Activated T-cell treated with anti-CD3 and anti-CD28 coated beads for 1 hour (primary cell): ENCODE data around the gene F8A1.
"Not testable (repeated sequence)": the region's sequence is repeated elsewhere in the genome, so short reads cannot be mapped to it uniquely, and the experiment has no call there.

Source experiments
- DNase-seq: peaks from one replicate; pipeline ENCODE4 v3.0.0-alpha.2; 2020; ENCODE audit warnings: low read depth

F8A1 gene

DNA sequence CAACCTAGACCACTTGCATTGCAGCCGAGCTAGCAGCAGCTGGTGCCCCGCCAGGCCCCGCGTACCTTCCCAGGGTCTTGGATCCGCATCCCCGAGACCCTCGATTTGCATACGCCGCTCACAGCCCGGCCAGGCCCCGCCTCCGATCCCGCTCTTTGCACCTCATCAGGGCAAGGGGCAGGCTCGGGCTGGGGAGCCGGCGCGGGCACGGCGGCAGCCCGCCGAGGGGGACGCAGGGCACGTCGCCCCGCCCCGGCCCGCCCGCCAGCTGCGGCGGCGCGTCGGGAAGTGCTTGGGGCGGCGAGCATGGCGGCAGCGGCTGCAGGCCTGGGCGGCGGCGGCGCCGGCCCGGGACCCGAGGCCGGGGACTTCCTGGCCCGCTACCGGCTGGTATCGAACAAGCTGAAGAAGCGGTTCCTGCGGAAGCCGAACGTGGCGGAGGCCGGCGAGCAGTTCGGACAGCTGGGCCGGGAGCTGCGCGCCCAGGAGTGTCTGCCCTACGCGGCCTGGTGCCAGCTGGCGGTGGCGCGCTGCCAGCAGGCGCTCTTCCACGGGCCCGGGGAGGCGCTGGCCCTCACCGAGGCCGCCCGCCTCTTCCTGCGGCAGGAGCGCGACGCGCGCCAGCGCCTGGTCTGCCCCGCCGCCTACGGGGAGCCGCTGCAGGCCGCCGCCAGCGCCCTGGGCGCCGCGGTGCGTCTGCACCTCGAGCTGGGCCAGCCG, at the start of gene F8A1:
F8A1 (plus strand) TSS at position 287 of the 720 bp plus-strand sequence; CDS start at position 307, 20 bp downstream.
- peak; percentile 11 for DNase-seq

- DNase-seq: no peak
Measured at GRCh38 chrX:154840856-154841255, 45.3 kb upstream of the F8A1 start.

GRCh38 chrX:154850957-154851611, 35.1 kb upstream of the F8A1 start:
- no peak for DNase-seq

DNA sequence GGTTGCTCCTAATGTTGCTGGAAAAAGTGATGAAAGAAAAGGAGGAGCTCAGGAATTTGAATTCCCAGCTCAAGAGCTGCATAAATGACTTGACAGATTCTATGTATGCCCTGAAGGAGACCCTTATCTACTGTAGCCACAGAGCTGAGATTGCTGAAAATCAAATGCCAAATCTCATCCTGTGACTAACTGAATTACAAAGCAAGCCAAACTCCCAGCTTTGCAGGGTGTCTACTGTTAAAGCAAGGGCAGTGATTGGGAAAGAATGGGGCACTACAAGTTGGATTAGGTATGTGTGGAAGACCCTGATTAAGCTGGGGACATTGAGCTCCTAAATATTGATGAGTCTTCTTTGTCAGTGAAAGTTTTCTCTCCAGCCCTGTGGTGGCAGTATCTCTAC, 30.9 kb upstream of the F8A1 start:
- DNase-seq: no peak

DNA sequence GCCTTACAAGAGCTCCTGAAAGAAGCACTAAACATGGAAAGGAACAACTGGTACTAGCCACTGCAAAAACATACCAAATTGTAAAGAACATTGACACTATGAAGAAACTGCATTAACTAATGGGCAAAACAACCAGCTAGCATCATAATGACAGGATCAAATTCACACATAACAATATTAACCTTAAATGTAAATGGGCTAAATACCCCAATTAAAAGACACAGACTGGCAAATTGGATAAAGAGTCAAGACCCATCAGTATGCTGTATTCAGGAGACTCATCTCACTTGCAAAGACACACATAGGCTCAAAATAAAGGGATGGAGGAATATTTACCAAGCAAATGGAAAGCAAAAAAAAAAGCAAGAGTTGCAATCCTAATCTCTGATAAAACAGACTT, 17.6 kb upstream of the F8A1 start:
- not testable (repeated sequence) for DNase-seq

- no peak for DNase-seq
Measured at GRCh38 chrX:154873329-154873728, 12.8 kb upstream of the F8A1 start.

- not testable (repeated sequence) for DNase-seq
Measured at GRCh38 chrX:154884069-154884468, 2.1 kb upstream of the F8A1 start.

DNA sequence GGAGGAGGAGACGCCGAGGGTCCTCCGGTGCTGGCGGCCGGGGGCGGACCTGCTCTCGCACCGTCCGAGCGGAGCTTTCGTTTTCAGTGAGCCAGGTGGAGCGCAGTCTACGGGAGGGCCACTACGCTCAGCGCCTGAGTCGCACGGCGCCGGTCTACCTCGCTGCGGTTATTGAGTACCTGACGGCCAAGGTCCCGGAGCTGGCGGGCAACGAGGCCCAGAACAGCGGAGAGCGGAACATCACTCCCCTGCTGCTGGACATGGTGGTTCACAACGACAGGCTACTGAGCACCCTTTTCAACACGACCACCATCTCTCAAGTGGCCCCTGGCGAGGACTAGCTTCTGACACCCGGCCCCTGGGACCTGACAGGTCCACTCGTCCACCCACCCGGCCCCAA, 1.1 kb upstream of the F8A1 start:
- DNase-seq: not testable (repeated sequence)

- DNase-seq: not testable (repeated sequence)
Measured at GRCh38 chrX:154885549-154885948, 606 bp upstream of the F8A1 start.

DNA sequence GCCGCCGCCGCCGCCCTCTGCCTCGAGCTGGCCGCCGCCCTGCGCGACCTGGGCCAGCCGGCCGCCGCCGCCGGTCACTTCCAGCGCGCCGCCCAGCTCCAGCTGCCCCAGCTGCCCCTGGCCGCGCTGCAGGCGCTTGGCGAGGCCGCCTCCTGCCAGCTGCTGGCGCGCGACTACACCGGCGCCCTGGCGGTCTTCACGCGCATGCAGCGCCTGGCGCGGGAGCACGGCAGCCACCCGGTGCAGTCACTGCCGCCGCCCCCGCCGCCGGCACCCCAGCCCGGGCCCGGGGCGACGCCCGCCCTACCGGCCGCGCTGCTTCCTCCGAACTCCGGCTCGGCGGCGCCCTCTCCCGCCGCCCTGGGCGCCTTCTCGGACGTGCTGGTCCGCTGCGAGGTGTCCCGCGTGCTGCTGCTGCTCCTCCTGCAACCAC, 650 bp downstream of the F8A1 start:
- DNase-seq: not testable (repeated sequence)

DNA sequence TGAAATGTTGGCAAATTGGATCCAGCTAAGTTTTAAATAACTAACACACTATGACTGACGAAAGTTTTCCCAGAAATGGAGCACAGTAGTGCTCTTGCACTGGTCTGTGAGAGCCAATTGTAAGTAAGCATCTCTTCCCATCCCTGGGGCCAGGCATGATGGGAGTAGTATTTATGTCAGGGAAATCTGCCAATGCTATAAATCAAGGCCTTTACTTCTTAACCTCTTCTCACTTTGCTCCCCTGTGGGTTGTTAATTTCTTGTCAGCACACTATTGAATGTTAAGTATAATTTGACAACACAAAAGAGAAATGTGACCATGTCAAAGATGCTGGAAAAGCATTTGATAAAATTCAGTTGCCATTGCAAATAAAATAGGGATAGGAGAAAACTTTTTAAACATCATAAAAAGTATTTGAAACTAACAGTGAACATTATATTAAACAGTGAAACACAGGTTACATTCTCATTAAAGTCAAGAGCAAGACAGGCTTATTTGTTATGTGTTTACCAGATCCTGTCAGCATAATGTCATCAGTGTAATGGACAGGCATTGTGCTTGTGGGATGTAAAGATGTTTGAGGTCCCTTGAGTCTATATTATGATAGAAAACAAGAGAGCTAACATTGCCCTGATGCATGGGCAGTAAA, 5.0 kb downstream of the F8A1 start:
- DNase-seq: no peak

DNA sequence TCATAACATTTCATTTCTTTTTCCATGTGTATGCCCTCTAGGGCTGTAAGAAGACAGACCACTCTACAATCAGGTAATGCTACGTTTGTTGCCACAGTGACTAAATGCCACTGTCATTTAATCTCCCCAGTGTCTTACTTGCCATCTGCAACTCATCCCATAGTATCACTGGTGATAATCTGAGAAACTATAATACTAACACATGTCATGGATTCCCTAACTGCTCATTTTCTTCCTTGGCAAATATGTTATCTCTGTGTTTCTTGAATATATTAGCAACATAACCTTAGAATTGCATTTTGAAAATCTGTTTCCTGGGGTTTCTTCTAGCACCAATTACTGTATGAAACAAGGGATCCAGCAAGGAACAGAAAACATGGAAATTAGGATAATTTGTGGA, 6.1 kb downstream of the F8A1 start:
- no peak for DNase-seq

DNA sequence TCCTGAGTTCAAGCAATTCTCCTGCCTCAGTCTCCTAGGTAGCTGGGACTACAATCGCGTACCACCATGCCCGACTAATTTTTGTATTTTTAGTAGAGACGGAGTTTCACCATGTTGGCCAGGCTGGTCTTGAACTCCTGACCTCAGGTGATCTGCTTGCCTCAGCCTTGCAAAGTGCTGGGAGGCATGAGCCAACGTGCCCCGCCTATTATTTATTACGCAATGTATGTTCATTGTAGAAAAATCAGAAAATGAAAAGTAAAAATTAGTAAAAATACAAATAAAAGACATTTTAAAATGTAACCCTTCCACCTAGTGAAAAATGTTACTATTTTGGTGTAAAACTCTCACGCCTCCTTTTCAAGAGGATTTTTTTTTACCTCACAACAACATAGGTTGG, 14.2 kb downstream of the F8A1 start:
- no peak for DNase-seq

GRCh38 chrX:154902408-154902807, 16.3 kb downstream of the F8A1 start:
- DNase-seq: no peak

DNA sequence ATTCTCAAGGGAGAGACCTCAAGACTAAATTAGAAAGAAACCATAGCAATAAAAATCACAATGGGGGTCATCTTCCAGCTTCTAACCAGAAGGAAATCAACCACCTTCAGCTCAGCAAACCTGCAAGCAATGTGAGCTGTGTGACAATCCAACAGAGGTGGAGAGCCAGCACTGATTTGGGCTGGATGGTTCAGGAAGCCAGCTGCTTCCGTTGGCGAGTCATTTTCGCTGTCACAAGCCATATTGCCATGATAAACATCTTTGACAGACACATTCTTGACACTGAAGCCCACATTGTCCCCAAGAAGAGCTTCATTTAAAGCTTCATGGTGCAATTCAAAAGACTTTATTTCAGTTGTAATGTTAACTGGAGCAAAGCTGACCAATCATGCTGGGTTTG, 22.7 kb downstream of the F8A1 start:
- no peak for DNase-seq

DNA sequence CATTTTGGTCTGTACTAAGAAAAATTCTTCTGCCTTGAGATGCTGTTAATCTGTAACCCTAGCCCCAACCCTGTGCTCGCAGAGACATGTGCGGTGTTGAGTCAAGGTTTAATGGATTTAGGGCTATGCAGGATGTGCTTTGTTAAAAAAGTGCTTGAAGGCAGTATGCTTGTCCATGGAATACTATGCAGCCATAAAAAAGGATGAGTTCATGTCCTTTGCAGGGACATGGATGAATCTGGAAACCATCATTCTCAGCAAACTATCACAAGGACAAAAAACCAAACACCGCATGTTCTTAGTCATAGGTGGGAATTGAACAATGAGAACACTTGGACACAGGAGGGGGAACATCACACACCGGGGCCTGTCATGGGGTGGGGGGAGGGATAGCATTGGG, 23.9 kb downstream of the F8A1 start:
- not testable (repeated sequence) for DNase-seq

DNA sequence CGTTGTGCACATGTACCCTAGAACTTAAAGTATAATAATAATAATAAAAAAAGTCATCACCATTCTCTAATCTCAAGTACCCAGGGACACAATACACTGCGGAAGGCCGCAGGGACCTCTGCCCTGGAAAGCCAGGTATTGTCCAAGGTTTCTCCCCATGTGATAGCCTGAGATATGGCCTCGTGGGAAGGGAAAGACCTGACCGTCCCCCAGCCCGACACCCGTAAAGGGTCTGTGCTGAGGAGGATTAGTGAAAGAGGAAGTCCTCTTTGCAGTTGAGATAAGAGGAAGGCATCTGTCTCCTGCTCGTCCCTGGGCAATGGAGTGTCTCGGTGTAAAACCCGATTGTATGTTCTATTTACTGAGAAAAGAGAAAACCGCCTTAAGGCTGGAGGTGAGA, 24.4 kb downstream of the F8A1 start:
- not testable (repeated sequence) for DNase-seq

DNA sequence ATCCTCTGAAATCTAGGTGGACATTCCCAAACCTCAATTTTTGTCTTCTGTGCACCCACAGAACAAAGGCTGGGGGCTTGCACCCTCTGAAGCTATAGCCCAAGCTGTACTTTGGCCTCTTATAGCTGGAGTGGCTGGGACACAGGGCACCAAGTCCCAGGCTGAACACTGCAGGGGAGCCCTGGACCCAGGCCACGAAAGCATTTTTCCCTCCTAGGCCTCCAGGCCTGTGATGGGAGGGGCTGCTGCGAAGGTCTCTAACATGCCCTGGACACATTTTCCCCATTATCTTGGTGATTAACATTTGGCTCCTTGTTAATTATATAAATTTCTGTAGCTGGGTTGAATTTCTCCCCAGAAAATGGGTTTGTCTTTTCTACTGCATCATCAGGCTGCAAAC, 27.9 kb downstream of the F8A1 start:
- no peak for DNase-seq

DNA sequence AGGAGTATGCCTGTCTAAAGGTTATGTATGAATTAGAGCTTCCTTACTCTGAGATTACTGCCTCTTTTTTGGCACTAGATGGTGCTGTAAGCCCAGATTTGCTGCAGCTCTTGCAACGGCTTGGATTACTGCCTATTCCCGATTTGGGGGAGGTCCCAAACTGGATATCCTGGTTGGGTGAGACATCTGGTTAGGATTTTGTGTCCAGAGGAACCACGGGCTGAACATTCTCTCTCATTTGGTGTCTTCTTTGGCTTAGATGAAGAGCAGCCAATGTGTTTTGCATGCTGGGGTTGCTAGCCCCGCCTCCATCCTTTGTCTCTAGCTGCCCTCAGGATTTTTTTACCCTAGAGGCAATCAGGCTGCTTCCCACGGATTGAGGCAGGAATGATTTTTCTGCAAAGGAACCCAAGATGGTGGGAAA, 31.9 kb downstream of the F8A1 start:
- no peak for DNase-seq

GRCh38 chrX:154924771-154925170, 38.6 kb downstream of the F8A1 start:
- not testable (repeated sequence) for DNase-seq
